Caco-2 (cell line): Measurements from ENCODE around the gene NEDD8. TPM values are rescaled to one million over a fixed set of nuclear protein-coding genes. Genes with fewer than 3 reads are reported as not detected.

Experiments
- BruUV-seq: library from RNA; stranded (reverse); fragments of 400-500 nt; replicated peaks from 2 replicates; lab custom pipeline; 2021; lab: Mats Ljungman, UMichigan
- CTCF ChIA-PET: fragments of 300-600 bp; sonication (Branson Sonifier 250); formaldehyde crosslinking; loops from one replicate; lab custom pipeline; 2022; ENCODE audit warnings: antibody characterized with exemption; lab: Charles Lee
- POLR2A ChIA-PET: fragments of 300-600 bp; sonication (Branson Sonifier 250); formaldehyde crosslinking; loops from one replicate; lab custom pipeline; 2022; ENCODE audit warnings: antibody characterized with exemption; lab: Charles Lee
- DNase-seq, 2 experiments: peaks; one replicate each; pipeline versions ENCODE4 v3.0.0 to v3.0.0-alpha.2; 2020 to 2022
- H3K27me3 ChIP-seq: replicated peaks from 2 replicates; pipeline ENCODE4 v1.6.0; 2011; ENCODE audit warnings: low read length; ENCODE audit not compliant: control insufficient read depth, insufficient read depth
- H3K36me3 ChIP-seq: 2 replicates; pipeline ENCODE4 v1.5.1; 2011; ENCODE audit warnings: low read length; ENCODE audit not compliant: control insufficient read depth, insufficient read depth
- H3K4me1 ChIP-seq: fragments of 250-450 bp; sonication (Bioruptor Pico); 2 replicates; pipeline ENCODE4 v1.5.1; 2020; ENCODE audit warnings: mild to moderate bottlenecking
- H3K4me3 ChIP-seq: 2 replicates; pipeline ENCODE4 v1.5.1; 2011; ENCODE audit warnings: low read depth, mild to moderate bottlenecking, control low read depth, low read length
- H3K9me3 ChIP-seq: fragments of 250-450 bp; sonication (Bioruptor Pico); 2 replicates; pipeline ENCODE4 v1.5.1; 2020; ENCODE audit warnings: mild to moderate bottlenecking, moderate library complexity
- H3K27ac Mint-ChIP-seq: one replicate; pipeline ENCODE4 v1.8.0; 2022; ENCODE audit warnings: mixed read lengths; ENCODE audit not compliant: unreplicated experiment
- H3K27me3 Mint-ChIP-seq: one replicate; pipeline ENCODE4 v1.8.0; 2022; ENCODE audit warnings: mixed read lengths; ENCODE audit not compliant: insufficient read depth, unreplicated experiment
- H3K36me3 Mint-ChIP-seq: one replicate; pipeline ENCODE4 v1.8.0; 2022; ENCODE audit warnings: mild to moderate bottlenecking, mixed read lengths; ENCODE audit not compliant: insufficient read depth, unreplicated experiment
- H3K4me1 Mint-ChIP-seq: one replicate; pipeline ENCODE4 v1.8.0; 2022; ENCODE audit warnings: low read depth, mixed read lengths; ENCODE audit not compliant: unreplicated experiment
- H3K4me3 Mint-ChIP-seq: one replicate; pipeline ENCODE4 v1.8.0; 2022; ENCODE audit warnings: mild to moderate bottlenecking, moderate library complexity, mixed read lengths; ENCODE audit not compliant: unreplicated experiment
- H3K9me3 Mint-ChIP-seq: one replicate; pipeline ENCODE4 v1.8.0; 2022; ENCODE audit warnings: mixed read lengths; ENCODE audit not compliant: unreplicated experiment
- CTCF ChIP-seq, 2 experiments: fragments of 200-600 bp in 1 of 2; IDR thresholded peaks; 1 replicate in 1 of 2; 2 replicates in 1 of 2; pipeline versions ENCODE4 v1.5.1 to v1.8.0; 2011 to 2022; ENCODE audit warnings: antibody characterized with exemption in 1 of 2, control low read depth in 1 of 2, inconsistent platforms in 1 of 2, low read depth in 1 of 2, low read length in 1 of 2, mild to moderate bottlenecking in 1 of 2, moderate library complexity in 1 of 2; ENCODE audit not compliant: insufficient read depth in 1 of 2, severe bottlenecking in 1 of 2, unreplicated experiment in 1 of 2
- intact Hi-C: fragments of 100-400 bp; cut with micrococcal nuclease; formaldehyde crosslinking; loops from one replicate; pipeline ENCODE4 v1.10.0; 2022; ENCODE audit not compliant: unreplicated experiment
- total RNA-seq: library from RNA; stranded (reverse); gene quantifications from 2 replicates; pipeline ENCODE4 v1.2.3, GENCODE V29; 2022

Gene NEDD8
- total RNA-seq, 1 experiment from 2014 or later = 210 TPM

- no TSS peak for BruUV-seq
- ChIA-PET CTCF (interaction anchor here (1.0 to 1.6 kb wide), 3 partner anchors 20 to 49 kb away, joined by 3 to 7 read pairs (median 4); partner anchors contain the start of genes IRF9, MDP1 and PSME2), POLR2A (interaction anchor here (0.5 to 2.2 kb wide), 11 partner anchors 18 to 878 kb away, joined by 3 to 28 read pairs (median 7); partner anchors contain the start of genes CHMP4A, DCAF11, EMC9 and IRF9)
- peak within 1 kb of the TSS; percentile 95 for H3K4me3 ChIP-seq
- H3K4me3 Mint-ChIP-seq = peak within 1 kb of the TSS; percentile 84
- H3K4me1 Mint-ChIP-seq = peaks cover 11% of the 10 kb centered on the region
- peak; percentile 88 to 90 for DNase-seq
- peak within 1 kb of the TSS; percentile 88 for H3K27ac Mint-ChIP-seq
- H3K27me3 Mint-ChIP-seq = no peaks in the 10 kb centered on the region
- 0 out of 2 replicates have a peak, but pooled peaks cover 9% of the 10 kb centered on the region for H3K4me1 ChIP-seq
- no peak for TF ChIP-seq CTCF (IDR thresholded peaks at IDR 0.05; ENCODE audit: insufficient read depth in 1 of 2, low read depth in 1 of 2, low read length in 1 of 2, severe bottlenecking in 1 of 2, unreplicated experiment in 1 of 2)
- H3K27me3 ChIP-seq = no peaks in the 10 kb centered on the region
- no peaks in the 10 kb centered on the region for H3K36me3 ChIP-seq
- H3K36me3 Mint-ChIP-seq = peaks cover 54% of the 10 kb centered on the region
- intact Hi-C loops = loop anchor here (1.0 kb wide), 2 partner anchors 18 to 34 kb away; partner anchors contain the start of genes CHMP4A and IRF9
- H3K9me3 ChIP-seq = no peaks in the 10 kb centered on the region
- no peaks in the 10 kb centered on the region for H3K9me3 Mint-ChIP-seq
Measured at GRCh38 chr14:24195186-24196070, 36.7 kb downstream of the NEDD8 start, which contains the start of gene TM9SF1. Gene TM9SF1, minus strand, starts transcription at chr14:24195441. Its CDS starts 422 bp downstream, at chr14:24195019.

GRCh38 chr14:24194873-24195185 is 37.3 kb downstream of the NEDD8 start:
- Mint-ChIP-seq H3K4me3 (peak overlapping the region; percentile 84), H3K4me1 (peaks cover 11% of the 10 kb centered on the region), H3K27me3 (no peaks in the 10 kb centered on the region), H3K9me3 (no peaks in the 10 kb centered on the region), H3K27ac (peak overlapping the region; percentile 88), H3K36me3 (peaks cover 55% of the 10 kb centered on the region)
- H3K4me3 ChIP-seq = peak overlapping the region; percentile 95
- TF ChIP-seq CTCF (IDR thresholded peaks at IDR 0.05; ENCODE audit: insufficient read depth in 1 of 2, low read depth in 1 of 2, low read length in 1 of 2, severe bottlenecking in 1 of 2, unreplicated experiment in 1 of 2) = no peak
- ChIA-PET POLR2A (interaction anchor here (1.3 kb wide), 1 partner anchor 48 kb away, joined by 14 read pairs; the partner anchor contains the start of genes PSME2 and RNF31), CTCF (interaction anchor here (1.0 kb wide), 1 partner anchor 48 kb away, joined by 3 read pairs; the partner anchor contains the start of gene PSME2)
- H3K36me3 ChIP-seq = no peaks in the 10 kb centered on the region
- no peaks in the 10 kb centered on the region for H3K9me3 ChIP-seq
- BruUV-seq = TSS peak; percentile 36
- H3K4me1 ChIP-seq = 0 out of 2 replicates have a peak, but pooled peaks cover 9% of the 10 kb centered on the region
- intact Hi-C loops = loop anchor here (1.0 kb wide), 2 partner anchors 18 to 34 kb away; partner anchors contain the start of genes CHMP4A and IRF9
- DNase-seq = no peak
- no peaks in the 10 kb centered on the region for H3K27me3 ChIP-seq

- peak overlapping the region; percentile 88 for H3K27ac Mint-ChIP-seq
- Histone ChIP-seq H3K27me3 (no peaks in the 10 kb centered on the region), H3K9me3 (no peaks in the 10 kb centered on the region), H3K4me1 (0 out of 2 replicates have a peak, but pooled peaks cover 9% of the 10 kb centered on the region), H3K4me3 (peak overlapping the region; percentile 95), H3K36me3 (no peaks in the 10 kb centered on the region)
- BruUV-seq = no TSS peak
- peaks cover 50% of the 10 kb centered on the region for H3K36me3 Mint-ChIP-seq
- H3K4me3 Mint-ChIP-seq = peak overlapping the region; percentile 84
- ChIA-PET POLR2A (no interaction called here), CTCF (interaction anchor here (1.0 kb wide), 1 partner anchor 48 kb away, joined by 3 read pairs; the partner anchor contains the start of gene PSME2)
- H3K4me1 Mint-ChIP-seq = peaks cover 13% of the 10 kb centered on the region
- no peaks in the 10 kb centered on the region for H3K27me3 Mint-ChIP-seq
- no peak for TF ChIP-seq CTCF (IDR thresholded peaks at IDR 0.05; ENCODE audit: insufficient read depth in 1 of 2, low read depth in 1 of 2, low read length in 1 of 2, severe bottlenecking in 1 of 2, unreplicated experiment in 1 of 2)
- no peaks in the 10 kb centered on the region for H3K9me3 Mint-ChIP-seq
- DNase-seq = no peak
- intact Hi-C loops = no loop called here
Measured at GRCh38 chr14:24194186-24194872, 37.8 kb downstream of the NEDD8 start.
